GM15510 (cell line): ENCODE results near the gene SEC14L5.

Experiments
- POLR2A ChIP-seq: IDR thresholded peaks from 3 replicates; pipeline ENCODE4 v1.6.1; 2011; ENCODE audit warnings: borderline replicate concordance; ENCODE audit not compliant: insufficient read length; ENCODE audit errors: extremely low read depth

The SEC14L5 gene

GRCh38 chr16:4957720-4958509, at the start of gene SEC14L5:
Gene SEC14L5 (plus strand): TSS chr16:4958330. CDS start chr16:4959324, 994 bp downstream.
- TF ChIP-seq POLR2A = no peak

- TF ChIP-seq POLR2A = no peak
Measured at GRCh38 chr16:4908854-4909401, 49.2 kb upstream of the SEC14L5 start.

GRCh38 chr16:4909825-4910224, 48.3 kb upstream of the SEC14L5 start:
- TF ChIP-seq POLR2A = no peak

- TF ChIP-seq POLR2A = no peak
Measured at GRCh38 chr16:4910828-4911227, 47.3 kb upstream of the SEC14L5 start.

GRCh38 chr16:4911970-4912386, 46.2 kb upstream of the SEC14L5 start:
- no peak for TF ChIP-seq POLR2A

- no peak for TF ChIP-seq POLR2A
Measured at GRCh38 chr16:4913130-4913773, 44.9 kb upstream of the SEC14L5 start.

- TF ChIP-seq POLR2A = no peak
Measured at GRCh38 chr16:4913774-4914525, 44.2 kb upstream of the SEC14L5 start.

GRCh38 chr16:4914528-4915225, 43.5 kb upstream of the SEC14L5 start:
- TF ChIP-seq POLR2A = no peak

- no peak for TF ChIP-seq POLR2A
Measured at GRCh38 chr16:4915226-4915761, 42.8 kb upstream of the SEC14L5 start.

GRCh38 chr16:4917117-4917516, 41.0 kb upstream of the SEC14L5 start:
- no peak for TF ChIP-seq POLR2A

GRCh38 chr16:4918781-4919251, 39.3 kb upstream of the SEC14L5 start:
- no peak for TF ChIP-seq POLR2A

- no peak for TF ChIP-seq POLR2A
Measured at GRCh38 chr16:4920826-4921225, 37.3 kb upstream of the SEC14L5 start.

GRCh38 chr16:4922721-4923342, 35.3 kb upstream of the SEC14L5 start:
- no peak for TF ChIP-seq POLR2A

GRCh38 chr16:4923853-4924252, 34.3 kb upstream of the SEC14L5 start:
- TF ChIP-seq POLR2A = no peak
